T-helper 2 cell treated with Interferon-gamma antibody and Interleukin-4, amounts not matched to agents 5 μg/mL and 100 μg/mL, for 36 hours (primary cell): Measurements from ENCODE around the gene ULK2.
"Not testable (repeated sequence)": the region's sequence is repeated elsewhere in the genome, so short reads cannot be mapped to it uniquely, and the experiment has no call there.

Experiments used
- DNase-seq: peaks from one replicate; pipeline ENCODE4 v3.0.0; 2021; ENCODE audit warnings: low spot score
- H3K27ac Mint-ChIP-seq: one replicate; pipeline ENCODE4 v1.8.0; 2021; ENCODE audit warnings: mild to moderate bottlenecking, mixed read lengths
- H3K27me3 Mint-ChIP-seq: one replicate; pipeline ENCODE4 v1.8.0; 2021; ENCODE audit warnings: low read depth, mixed read lengths
- H3K36me3 Mint-ChIP-seq: one replicate; pipeline ENCODE4 v1.8.0; 2021; ENCODE audit warnings: low read depth, mixed read lengths
- H3K4me1 Mint-ChIP-seq: one replicate; pipeline ENCODE4 v1.8.0; 2021; ENCODE audit warnings: low read depth, mixed read lengths
- H3K4me3 Mint-ChIP-seq: one replicate; pipeline ENCODE4 v1.8.0; 2022; ENCODE audit warnings: mild to moderate bottlenecking, moderate library complexity, mixed read lengths
- H3K9me3 Mint-ChIP-seq: one replicate; pipeline ENCODE4 v1.8.0; 2021; ENCODE audit warnings: mixed read lengths

Gene ULK2

DNA sequence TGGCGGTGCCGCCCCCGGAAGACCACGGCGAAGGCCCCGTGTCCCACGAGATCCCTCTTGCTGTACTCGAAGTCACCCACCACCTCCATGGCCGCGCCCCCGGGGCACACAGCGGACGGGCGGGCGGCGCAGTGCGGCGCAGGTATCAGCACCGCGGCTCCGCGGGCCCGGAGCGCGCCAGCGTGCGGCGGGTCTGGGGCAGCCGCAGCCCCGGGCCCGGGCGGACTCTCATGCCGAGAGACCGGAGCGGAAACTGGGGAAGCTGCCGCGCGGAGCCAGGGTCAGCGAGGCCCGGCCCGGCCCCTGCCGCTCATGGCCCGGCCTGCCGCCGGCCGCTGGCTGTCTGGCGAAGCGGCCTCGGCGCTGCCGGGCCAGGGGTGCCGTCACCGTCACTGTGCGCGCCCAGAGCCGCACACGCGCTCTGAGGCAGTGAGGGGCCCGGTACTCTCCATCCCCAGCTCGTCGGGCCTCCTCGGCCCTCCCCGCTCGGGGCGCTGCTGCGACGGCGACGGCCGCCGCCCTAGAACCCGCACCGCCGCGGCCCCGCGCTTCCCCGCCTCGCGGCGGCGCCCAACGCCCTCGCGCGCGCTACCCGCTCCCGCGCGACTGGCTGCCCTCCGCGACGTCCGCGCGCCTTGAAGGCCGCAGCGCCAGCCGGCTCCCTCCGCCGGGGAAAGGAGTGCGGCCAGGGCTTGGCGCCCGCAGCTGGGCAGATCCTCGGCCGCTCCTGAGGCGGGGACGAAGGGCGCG is at the start of gene ULK2:
ULK2 (minus strand) TSS at position 608 of the 750 bp plus-strand sequence; CDS start at position 89, 519 bp downstream.
- Mint-ChIP-seq H3K27me3 (no peaks in the 10 kb centered on the region), H3K36me3 (peaks cover 2% of the 10 kb centered on the region), H3K4me3 (peak within 1 kb of the TSS; percentile 85), H3K9me3 (no peaks in the 10 kb centered on the region), H3K27ac (peak within 1 kb of the TSS; percentile 83), H3K4me1 (peaks cover 11% of the 10 kb centered on the region)
- peak; percentile 59 for DNase-seq

DNA sequence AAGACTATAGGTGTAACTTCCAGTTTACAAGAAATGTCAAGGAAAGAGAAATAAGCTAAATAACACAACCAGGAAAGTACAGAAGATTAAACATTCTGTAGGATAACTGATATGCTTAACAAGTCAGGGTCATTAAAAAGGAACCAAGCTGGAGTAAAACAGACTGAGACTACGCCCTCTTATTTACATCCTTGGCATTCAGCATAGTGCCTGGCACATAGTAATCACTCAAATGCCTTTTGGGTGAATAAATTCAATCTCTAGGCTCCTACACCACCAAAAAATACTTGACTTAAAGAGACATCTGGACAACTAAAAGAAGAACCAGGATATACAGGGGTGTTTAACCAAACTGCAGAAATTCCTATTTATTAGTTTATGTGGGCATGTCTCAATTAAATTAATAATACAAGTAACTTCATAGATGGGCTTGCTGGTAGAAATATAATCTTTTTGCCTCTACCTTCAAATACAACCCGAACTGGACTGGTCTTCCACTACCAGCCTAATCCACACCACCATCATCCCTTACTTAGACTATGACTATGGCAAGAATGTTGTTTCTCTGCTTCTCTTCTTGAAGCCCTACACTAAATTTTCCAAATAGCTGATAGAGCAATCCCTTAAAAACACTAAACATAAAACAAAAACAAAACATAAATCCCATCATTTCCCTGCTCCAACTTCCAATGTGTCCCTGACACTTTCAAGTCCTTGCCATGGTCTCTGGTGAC is 47.7 kb upstream of the ULK2 start:
- H3K36me3 Mint-ChIP-seq, result peaks cover 54% of the 10 kb centered on the region
- DNase-seq, result no peak
- peaks cover 3% of the 10 kb centered on the region for H3K4me1 Mint-ChIP-seq
- no peaks in the 10 kb centered on the region for H3K27me3 Mint-ChIP-seq
- H3K4me3 Mint-ChIP-seq, result no peak overlapping the region
- H3K9me3 Mint-ChIP-seq, result no peaks in the 10 kb centered on the region
- H3K27ac Mint-ChIP-seq, result no peak overlapping the region

DNA sequence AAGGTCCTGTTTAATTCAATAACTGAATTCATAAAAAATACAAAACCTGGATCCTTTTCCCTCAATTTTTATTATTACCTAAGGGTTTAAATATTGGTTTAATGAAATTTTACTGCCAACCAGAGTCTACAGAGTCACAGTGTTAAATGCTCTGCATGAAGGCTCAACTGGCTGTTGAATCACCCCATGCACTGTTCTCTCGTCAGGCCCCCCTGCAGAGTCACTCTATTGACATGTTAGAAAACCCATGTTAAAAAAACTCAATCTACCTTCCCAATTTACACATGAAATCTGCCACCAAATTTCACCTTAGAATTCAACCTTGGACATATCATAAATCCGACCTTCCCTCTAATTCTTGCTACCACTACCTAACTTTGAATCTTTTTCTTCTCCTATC is 43.3 kb upstream of the ULK2 start:
- no peak overlapping the region for H3K27ac Mint-ChIP-seq
- no peak for DNase-seq
- H3K36me3 Mint-ChIP-seq, result peaks cover 52% of the 10 kb centered on the region
- H3K4me1 Mint-ChIP-seq, result no peaks in the 10 kb centered on the region
- no peaks in the 10 kb centered on the region for H3K9me3 Mint-ChIP-seq
- no peak overlapping the region for H3K4me3 Mint-ChIP-seq
- H3K27me3 Mint-ChIP-seq, result no peaks in the 10 kb centered on the region

DNA sequence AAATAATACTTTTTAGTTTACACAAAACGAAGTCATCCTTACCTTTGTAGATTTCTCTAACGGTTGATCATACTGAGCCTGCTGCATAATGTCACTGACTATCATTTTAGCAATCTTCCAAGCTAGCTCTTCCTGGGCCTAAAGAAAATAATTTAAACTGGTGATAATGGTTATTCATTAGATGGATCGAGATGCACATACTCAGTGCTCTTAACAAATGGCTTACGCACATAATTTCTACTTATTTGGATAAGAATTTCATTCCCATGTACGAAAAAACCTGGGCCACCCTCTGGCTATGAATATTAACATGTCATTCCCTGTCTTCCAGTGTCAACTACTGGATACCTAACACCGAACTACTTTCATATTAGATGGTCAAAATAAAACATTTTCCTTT is 41.4 kb upstream of the ULK2 start:
- no peaks in the 10 kb centered on the region for H3K4me1 Mint-ChIP-seq
- no peak overlapping the region for H3K27ac Mint-ChIP-seq
- H3K9me3 Mint-ChIP-seq, result no peaks in the 10 kb centered on the region
- no peak for DNase-seq
- H3K4me3 Mint-ChIP-seq, result no peak overlapping the region
- peaks cover 54% of the 10 kb centered on the region for H3K36me3 Mint-ChIP-seq
- no peaks in the 10 kb centered on the region for H3K27me3 Mint-ChIP-seq

DNA sequence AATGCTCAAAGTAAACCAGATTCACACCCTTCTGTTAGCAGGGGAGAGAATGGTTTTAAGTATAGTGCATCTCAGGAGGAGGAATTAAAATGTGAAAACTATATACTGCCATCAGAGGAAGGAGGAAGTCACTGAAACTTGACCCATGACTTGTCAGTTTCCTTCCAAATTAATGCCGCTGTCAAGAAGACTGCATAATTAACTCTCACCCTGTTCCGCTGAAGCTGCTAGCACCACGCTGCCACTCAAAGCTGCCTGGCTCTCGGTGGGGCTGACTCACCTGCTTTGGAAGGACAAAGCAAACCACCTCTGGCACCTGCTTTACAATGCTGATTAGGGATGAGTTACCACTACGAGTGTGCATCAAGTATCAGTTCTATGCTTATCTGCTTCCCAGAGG is 37.8 kb upstream of the ULK2 start:
- DNase-seq, result no peak
- H3K27ac Mint-ChIP-seq, result no peak overlapping the region
- no peaks in the 10 kb centered on the region for H3K9me3 Mint-ChIP-seq
- H3K36me3 Mint-ChIP-seq, result peaks cover 56% of the 10 kb centered on the region
- no peaks in the 10 kb centered on the region for H3K4me1 Mint-ChIP-seq
- no peak overlapping the region for H3K4me3 Mint-ChIP-seq
- H3K27me3 Mint-ChIP-seq, result no peaks in the 10 kb centered on the region

DNA sequence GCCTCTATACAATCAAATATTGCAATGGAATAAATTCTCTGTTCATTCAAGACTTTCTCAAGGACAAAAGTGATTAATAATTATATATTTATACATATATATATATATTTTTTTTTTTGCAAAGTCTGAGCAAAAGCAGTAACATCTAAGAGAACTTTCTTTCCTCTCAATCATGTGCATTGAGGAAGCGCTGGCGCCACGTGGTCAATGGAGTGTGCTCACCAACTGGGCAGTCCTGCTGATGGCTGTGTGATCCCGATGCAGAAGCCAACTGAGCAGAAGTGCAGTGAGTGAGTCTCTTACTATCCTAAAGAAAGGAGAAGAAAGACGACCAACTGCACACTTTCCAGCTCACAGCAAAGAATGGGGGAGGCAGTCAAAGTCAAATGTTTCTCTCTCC is 37.2 kb upstream of the ULK2 start:
- Mint-ChIP-seq H3K36me3 (peaks cover 58% of the 10 kb centered on the region), H3K4me1 (no peaks in the 10 kb centered on the region), H3K27ac (no peak overlapping the region), H3K27me3 (no peaks in the 10 kb centered on the region), H3K9me3 (no peaks in the 10 kb centered on the region), H3K4me3 (no peak overlapping the region)
- DNase-seq, result no peak

DNA sequence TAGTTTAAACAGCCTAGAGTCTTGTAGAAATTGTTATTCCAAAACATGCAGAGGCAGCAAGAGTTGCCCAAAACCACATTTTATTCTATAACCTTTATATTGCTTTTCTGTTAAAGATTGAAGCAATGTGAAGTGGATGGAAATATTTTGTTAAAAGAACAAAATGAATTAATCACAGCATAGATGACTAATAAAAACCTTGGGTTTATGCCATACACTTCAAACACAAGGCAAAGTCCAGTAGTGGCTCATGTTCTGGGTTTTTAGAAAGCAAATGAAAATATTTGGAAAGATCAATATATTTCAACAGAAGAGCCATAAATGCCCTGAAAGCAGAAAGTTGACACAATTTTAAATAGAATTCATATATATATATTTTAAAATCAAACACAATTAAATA is 36.7 kb upstream of the ULK2 start:
- Mint-ChIP-seq H3K9me3 (no peaks in the 10 kb centered on the region), H3K4me1 (no peaks in the 10 kb centered on the region), H3K36me3 (peaks cover 55% of the 10 kb centered on the region), H3K4me3 (no peak overlapping the region), H3K27ac (no peak overlapping the region), H3K27me3 (no peaks in the 10 kb centered on the region)
- DNase-seq, result no peak

DNA sequence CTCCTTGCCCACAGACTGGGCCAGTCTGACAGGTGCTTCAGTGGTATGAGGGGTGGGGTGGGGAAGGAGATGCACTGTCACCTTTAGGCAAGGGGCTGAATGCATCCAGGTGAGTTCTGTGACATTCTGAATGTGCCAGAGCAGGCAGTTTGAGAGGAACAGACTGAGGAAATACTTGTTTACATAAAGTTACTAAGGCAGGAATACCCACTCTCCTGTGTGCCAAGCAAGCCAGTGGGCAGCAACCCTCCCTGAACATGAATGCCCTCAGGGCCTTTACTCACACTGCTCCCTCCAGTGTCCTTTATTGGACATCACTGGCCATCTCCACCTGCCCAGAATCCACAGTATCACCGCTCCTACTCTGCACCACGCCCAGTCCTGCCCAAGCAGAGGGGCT is 33.1 kb upstream of the ULK2 start:
- no peak overlapping the region for H3K27ac Mint-ChIP-seq
- no peak for DNase-seq
- no peak overlapping the region for H3K4me3 Mint-ChIP-seq
- no peaks in the 10 kb centered on the region for H3K9me3 Mint-ChIP-seq
- no peaks in the 10 kb centered on the region for H3K27me3 Mint-ChIP-seq
- H3K4me1 Mint-ChIP-seq, result no peaks in the 10 kb centered on the region
- H3K36me3 Mint-ChIP-seq, result peaks cover 34% of the 10 kb centered on the region

DNA sequence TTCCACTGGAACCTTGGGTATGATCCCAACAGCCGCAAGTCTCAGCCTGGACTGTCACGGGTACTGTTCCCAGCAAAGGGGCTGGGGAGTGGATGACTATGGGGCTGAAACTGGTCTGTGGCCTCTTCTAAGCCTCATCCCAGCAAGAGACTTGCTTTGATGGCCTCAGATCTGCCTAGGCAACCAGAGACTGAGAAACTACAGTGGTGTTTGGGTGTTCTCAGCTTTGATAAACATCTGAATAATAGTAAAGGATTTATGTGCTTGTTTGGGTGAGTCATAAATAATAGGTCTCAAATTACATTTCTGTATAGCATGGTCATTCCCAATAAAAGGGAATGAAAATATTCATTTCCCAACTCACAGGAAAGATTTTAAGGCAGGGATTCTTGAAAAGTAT is 30.2 kb upstream of the ULK2 start:
- Mint-ChIP-seq H3K36me3 (peaks cover 10% of the 10 kb centered on the region), H3K4me1 (no peaks in the 10 kb centered on the region), H3K4me3 (no peak overlapping the region), H3K9me3 (no peaks in the 10 kb centered on the region), H3K27ac (no peak overlapping the region), H3K27me3 (no peaks in the 10 kb centered on the region)
- DNase-seq, result no peak

DNA sequence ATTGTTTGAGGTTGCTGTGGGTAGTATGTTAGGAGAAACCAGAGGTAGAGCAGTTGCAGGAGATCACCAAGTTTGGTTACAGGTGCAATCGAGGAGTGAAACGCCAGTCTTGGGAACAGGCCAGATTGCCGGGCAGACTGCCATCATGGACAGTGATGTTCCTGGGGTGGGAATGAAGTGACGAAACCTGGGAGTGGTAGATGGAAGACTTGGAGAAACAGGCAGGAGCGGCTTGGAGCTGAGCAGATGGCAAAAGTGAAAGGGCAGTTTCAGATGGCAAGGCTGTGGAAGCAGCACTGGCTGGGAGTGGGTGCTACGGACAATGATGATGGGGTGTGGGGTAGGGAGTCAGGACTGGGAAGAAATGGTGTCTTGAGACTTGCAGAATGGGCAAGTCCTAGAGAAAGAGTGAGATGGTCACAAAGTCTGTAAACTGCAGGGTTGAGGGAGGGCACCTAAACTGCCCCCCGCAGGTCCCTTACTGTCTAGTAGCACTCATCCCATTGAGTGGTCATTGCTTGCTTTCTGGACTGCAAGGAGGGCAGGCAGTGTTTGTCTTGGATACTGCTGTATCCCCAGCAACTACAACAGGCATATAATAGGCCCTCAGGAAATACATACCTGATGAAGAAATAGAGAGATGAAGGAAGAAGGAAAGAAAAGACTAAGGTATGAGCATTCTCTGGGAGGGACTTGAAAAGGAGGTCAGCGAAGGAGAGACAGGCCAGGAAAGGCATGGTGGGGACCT is 29.5 kb upstream of the ULK2 start:
- Mint-ChIP-seq H3K27me3 (no peaks in the 10 kb centered on the region), H3K27ac (no peak overlapping the region), H3K36me3 (peaks cover 8% of the 10 kb centered on the region), H3K4me1 (no peaks in the 10 kb centered on the region), H3K9me3 (no peaks in the 10 kb centered on the region), H3K4me3 (no peak overlapping the region)
- no peak for DNase-seq

DNA sequence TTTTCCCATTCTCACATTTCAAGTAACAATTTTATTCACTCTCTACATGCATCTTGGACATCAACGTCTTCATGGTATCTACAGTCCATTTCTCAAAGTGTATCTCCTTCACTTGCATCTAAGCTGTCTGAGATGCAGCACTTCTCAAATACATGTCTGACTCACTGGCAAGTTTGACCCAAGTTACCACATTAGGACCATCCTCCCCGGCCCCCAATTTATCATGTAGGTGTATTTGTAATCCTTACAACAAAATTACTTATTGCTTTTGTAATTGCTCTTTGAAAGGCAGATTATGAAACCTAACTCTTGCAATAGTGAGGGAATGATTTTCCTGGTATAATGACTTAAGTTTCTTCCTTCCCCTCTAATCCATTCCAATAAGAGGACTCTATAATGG is 28.9 kb upstream of the ULK2 start:
- Mint-ChIP-seq H3K9me3 (no peaks in the 10 kb centered on the region), H3K27me3 (no peaks in the 10 kb centered on the region), H3K4me3 (no peak overlapping the region), H3K27ac (no peak overlapping the region), H3K36me3 (peaks cover 8% of the 10 kb centered on the region), H3K4me1 (no peaks in the 10 kb centered on the region)
- DNase-seq, result no peak

DNA sequence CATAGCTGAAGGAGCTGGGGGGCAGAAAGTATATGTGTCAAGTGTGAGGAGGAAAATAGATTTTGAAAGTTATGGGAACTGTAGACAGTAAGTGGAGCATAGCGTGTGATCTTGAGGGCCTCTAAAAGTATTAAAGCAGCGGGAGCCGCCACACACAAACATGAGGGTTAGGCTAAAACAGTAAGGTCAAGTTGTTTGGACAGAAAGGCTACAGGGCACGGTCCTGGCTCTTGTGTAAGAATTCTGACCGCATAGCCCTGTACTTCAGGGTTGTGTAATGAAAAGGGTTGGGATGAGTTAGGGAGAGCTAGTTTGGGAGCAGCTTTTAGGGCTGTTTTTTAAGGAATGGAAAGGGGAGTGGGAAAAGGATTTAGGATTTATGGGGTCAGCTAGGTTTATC is 22.8 kb upstream of the ULK2 start:
- H3K36me3 Mint-ChIP-seq, H3K9me3 Mint-ChIP-seq, H3K4me3 Mint-ChIP-seq: not testable (repeated sequence)

DNA sequence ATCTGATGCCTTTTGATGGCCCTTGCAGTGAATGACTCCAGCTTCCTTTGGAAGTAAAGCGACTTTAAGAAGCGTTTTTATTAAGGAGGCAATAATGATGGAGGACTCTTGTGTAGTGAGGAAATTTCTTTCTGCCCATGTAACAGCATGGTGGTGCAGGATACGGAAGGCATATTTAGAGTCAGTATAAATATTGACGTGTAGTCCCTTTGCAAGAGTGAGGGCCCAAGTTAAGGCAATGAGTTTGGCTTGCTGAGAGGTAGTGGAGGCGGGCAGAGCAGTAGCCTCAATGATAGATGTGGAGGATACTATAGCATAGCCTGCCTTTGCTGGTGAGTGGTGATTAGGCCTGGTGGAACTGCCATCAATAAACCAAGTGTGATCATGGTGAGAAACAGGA is 22.3 kb upstream of the ULK2 start:
- not testable (repeated sequence) for H3K27me3 Mint-ChIP-seq, H3K27ac Mint-ChIP-seq, H3K9me3 Mint-ChIP-seq, DNase-seq, H3K36me3 Mint-ChIP-seq, H3K4me3 Mint-ChIP-seq, H3K4me1 Mint-ChIP-seq

More for the DNA sequence above, 22.8 kb upstream of the ULK2 start:
- not testable (repeated sequence) for DNase-seq, H3K4me1 Mint-ChIP-seq, H3K27ac Mint-ChIP-seq, H3K27me3 Mint-ChIP-seq

DNA sequence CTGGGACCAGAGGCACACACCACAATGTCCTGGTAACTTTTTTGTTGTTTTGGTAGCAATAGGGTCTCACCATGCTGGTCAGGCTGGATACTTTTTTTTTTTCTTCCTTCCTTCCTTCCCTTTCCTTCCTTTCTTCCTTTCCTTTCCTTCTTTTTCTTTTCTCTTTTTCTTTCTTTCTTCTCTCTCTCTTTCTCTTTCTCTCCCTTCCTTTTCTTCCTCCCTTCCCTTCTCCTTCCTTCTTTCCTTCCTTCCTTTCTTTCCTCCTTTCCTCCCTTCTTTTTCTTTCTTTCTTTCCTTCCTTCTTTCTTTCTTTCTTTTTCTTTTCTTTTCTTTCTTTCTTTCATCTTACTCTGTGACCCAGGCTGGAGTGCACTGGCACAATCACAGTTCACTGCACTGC is 18.4 kb upstream of the ULK2 start:
- Mint-ChIP-seq H3K27ac (no peak overlapping the region), H3K4me1 (no peaks in the 10 kb centered on the region), H3K36me3 (no peaks in the 10 kb centered on the region), H3K27me3 (no peaks in the 10 kb centered on the region), H3K9me3 (no peaks in the 10 kb centered on the region), H3K4me3 (no peak overlapping the region)
- no peak for DNase-seq
